HEK293T (cell line): ENCODE measurements around the gene RHEX.

Source experiments
- ARNT ChIP-seq: fragments of 450-650 bp; IDR thresholded peaks from 2 replicates; pipeline ENCODE4 v1.6.1; 2017; ENCODE audit warnings: mild to moderate bottlenecking
- BHLHE40 ChIP-seq: fragments of 450-650 bp; IDR thresholded peaks from 2 replicates; pipeline ENCODE4 v1.6.1; 2016; ENCODE audit warnings: mild to moderate bottlenecking, moderate library complexity, borderline replicate concordance
- ELF4 ChIP-seq: fragments of 450-650 bp; IDR thresholded peaks from 2 replicates; pipeline ENCODE4 v1.6.1; 2017; ENCODE audit warnings: antibody characterized with exemption
- FOXA1 ChIP-seq: fragments of 450-650 bp; IDR thresholded peaks from 2 replicates; pipeline ENCODE4 v1.6.1; 2016; ENCODE audit warnings: mild to moderate bottlenecking
- FOXK2 ChIP-seq: fragments of 450-650 bp; IDR thresholded peaks from 2 replicates; pipeline ENCODE4 v1.6.1; 2016; ENCODE audit warnings: mild to moderate bottlenecking
- FOXM1 ChIP-seq: fragments of 450-650 bp; IDR thresholded peaks from 2 replicates; pipeline ENCODE4 v1.6.1; 2017; ENCODE audit warnings: mild to moderate bottlenecking, borderline replicate concordance
- SP1 ChIP-seq: fragments of 450-650 bp; IDR thresholded peaks from 2 replicates; pipeline ENCODE4 v1.6.1; 2017
- SUZ12 ChIP-seq: fragments of 450-650 bp; IDR thresholded peaks from 2 replicates; pipeline ENCODE4 v1.6.1; 2016; ENCODE audit warnings: mild to moderate bottlenecking

DNA sequence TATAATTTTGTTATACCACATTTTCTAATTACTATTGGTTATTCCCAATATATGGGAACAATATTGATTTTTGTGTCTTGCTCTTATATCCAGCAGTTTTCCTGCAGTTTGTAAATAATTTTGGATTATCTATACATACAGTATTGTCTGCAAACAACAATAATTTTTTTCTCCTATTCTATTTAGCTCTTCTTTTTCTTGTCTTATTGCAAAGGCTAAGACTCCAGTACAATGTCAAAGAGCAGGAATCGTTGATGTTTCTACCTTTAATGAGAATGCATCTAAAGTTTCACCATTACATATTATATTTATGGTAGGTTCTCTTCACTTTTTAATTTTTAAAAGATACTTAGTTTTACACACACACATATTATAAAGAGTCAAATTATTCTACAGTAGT is 68.3 kb downstream of the RHEX start:
- TF ChIP-seq SP1 (no peak), FOXK2 (no peak), ARNT (no peak), FOXM1 (no peak), FOXA1 (no peak), BHLHE40 (no peak), SUZ12 (no peak), ELF4 (no peak)
